Measurements from ENCODE around the gene ELF3.
"Not testable (repeated sequence)": the region's sequence is repeated elsewhere in the genome, so short reads cannot be mapped to it uniquely, and the experiment has no call there.

The ELF3 gene

DNA sequence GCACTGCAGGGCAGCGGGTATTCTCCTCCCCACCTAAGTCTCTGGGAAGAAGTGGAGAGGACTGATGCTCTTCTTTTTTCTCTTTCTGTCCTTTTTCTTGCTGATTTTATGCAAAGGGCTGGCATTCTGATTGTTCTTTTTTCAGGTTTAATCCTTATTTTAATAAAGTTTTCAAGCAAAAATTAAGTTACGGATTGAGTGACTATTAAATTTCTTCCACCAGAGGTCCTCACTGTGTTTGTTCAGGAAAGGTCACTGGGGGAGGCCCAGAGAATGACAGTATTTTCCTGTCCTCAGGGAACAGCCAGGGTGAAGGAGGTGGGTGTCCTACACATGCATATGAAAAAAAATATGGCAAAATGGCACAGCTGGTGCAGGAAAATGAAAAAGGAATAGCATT lies 4.4 kb upstream of the ELF3 start:
- no peak for DNase-seq (ENCODE audit: low read depth, low spot score)
- no peak overlapping the region for H3K4me3 ChIP-seq (ENCODE audit: low read length)

DNA sequence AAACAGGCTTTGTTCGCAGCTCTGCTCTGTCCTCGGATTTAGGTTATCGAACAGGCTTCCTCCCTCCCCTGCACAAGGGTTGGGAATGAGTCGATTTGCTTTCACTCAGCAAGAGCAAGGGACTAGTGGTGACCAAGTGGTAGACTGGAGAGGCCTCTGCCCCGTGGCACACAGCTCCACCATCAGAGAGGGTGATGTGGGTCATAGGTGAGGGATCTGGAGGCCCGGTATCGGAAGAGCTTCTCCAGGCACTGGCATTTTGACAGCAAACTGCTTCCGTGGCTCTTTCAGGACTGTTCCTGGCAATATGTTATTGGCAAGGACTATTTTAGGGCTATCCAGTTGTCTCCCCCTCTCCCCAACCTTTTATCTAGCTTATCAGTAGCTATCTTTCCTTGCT lies 3.1 kb upstream of the ELF3 start:
- no peak for DNase-seq (ENCODE audit: low read depth, low spot score)
- no peak overlapping the region for H3K4me3 ChIP-seq (ENCODE audit: low read length)

DNA sequence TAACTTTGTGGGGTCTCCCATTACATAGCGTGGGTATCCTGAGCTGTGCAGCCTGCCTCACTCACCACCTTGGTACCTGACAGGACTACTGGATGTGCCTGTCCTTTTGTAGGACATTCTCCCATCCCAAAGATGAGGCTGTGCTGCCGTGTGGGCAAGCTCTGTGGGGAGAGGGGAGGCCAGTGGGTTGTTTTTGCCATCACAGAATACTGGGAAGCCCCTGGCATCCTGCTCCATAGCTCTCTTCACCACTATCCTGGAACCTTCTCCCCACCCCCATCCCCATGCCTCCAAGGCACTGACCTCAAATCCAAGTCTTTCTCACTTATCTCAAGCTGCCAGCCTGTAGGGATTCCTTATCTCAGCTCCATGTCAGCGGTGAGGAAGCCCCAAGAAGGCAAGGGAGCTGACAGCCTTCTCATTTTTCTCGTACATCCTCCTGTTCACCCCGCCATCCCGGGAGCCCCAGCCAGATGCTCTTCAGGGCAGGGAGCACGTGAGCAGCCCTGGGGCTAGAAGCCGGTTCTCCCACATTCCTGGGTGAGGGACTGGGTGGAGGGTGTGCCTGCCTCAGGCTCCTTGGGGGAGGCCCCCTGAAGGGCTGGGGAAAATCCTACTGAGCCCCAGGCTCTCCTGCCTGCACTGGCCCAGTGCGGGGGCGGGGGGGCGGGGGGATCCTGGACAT lies 2.4 kb upstream of the ELF3 start:
- no peak overlapping the region for H3K4me3 ChIP-seq (ENCODE audit: low read length)
- no peak for DNase-seq (ENCODE audit: low read depth, low spot score)

DNA sequence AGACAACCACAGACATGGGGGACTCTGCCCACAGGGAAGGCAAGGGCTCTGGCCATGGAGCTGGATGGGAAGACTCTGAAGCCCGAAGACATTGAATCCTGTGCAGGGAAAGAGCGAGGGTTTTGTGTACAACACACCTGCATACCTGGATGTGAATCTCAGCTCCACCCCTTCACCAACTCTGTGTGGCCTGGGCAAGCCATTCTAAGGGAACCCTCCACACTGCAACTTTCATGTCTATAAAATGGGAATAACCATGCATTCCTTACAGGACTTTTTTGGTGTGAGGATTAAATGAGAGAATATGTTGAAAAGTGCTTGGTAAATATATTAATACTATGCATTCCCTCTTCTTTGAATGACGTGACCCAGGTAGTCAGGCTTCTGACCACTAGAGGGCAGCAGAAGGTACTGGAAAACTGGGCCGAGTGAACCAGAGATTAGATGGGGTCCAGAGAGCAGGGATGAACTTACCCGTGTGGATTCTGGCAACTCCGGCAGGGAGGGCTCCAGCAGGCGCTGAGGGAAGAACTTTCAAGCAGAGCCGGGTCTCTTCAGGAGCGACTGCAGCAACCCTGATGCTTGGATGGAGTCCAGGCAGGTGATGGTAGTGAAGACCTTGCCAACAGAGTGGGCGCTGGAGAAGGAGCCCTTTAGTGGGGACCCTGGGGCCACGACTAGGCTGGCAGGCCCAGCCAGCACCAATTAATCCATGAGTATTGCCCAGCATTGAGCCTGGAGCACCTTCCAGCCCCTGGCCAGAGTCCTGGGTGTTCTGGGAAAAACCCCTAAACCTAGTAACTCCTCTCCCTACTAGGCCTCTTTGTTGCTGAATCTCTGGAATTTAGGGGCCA lies 834 bp upstream of the ELF3 start:
- no peak overlapping the region for H3K4me3 ChIP-seq (ENCODE audit: low read length)
- DNase-seq (ENCODE audit: low read depth, low spot score), result peak; percentile 25

DNA sequence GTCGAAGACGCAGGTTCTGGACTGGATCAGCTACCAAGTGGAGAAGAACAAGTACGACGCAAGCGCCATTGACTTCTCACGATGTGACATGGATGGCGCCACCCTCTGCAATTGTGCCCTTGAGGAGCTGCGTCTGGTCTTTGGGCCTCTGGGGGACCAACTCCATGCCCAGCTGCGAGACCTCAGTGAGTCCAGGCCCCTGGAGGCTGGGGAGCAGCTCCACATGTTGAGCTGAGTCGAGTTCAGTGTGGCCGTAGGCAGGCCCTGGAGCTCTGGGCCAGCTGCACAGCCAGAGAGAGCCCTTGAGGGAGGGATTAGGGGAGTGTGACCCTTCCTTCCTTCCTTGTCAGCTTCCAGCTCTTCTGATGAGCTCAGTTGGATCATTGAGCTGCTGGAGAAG lies 1.6 kb downstream of the ELF3 start:
- DNase-seq (ENCODE audit: low read depth, low spot score), result no peak
- no peak overlapping the region for H3K4me3 ChIP-seq (ENCODE audit: low read length)

DNA sequence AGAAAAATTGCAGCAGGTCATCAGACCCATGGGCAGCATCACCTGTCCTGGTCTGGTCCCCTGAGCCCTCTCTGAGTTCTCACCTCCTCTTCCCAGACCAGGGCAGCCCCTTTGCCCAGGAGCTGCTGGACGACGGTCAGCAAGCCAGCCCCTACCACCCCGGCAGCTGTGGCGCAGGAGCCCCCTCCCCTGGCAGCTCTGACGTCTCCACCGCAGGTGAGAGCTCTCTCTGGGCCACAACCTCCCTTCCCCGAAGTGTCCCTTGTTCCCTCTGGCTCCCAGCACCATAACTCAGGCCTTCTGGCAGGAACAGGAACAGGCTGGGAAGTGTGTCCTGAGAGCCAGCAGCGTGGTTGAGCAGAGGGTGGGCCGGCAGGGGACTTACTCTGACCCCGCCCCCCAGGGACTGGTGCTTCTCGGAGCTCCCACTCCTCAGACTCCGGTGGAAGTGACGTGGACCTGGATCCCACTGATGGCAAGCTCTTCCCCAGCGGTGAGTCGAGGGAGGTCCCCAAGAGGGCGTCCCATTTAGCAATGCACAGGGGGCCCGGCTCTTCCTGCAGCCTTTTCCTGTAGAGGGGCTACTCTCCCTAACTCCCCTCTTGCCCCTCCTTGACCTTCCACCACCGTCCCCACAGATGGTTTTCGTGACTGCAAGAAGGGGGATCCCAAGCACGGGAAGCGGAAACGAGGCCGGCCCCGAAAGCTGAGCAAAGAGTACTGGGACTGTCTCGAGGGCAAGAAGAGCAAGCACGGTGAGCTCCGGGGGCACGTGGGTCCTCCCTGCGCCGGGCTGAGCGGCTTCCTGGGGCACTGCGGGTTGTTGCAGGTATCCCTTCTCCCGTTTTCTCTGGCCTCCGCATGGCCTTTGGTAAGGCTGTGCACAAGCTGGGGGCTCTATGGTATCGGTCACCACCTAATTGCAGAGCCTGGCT lies 2.4 kb downstream of the ELF3 start:
- H3K4me3 ChIP-seq (ENCODE audit: low read length), result no peak overlapping the region
- no peak for DNase-seq (ENCODE audit: low read depth, low spot score)

DNA sequence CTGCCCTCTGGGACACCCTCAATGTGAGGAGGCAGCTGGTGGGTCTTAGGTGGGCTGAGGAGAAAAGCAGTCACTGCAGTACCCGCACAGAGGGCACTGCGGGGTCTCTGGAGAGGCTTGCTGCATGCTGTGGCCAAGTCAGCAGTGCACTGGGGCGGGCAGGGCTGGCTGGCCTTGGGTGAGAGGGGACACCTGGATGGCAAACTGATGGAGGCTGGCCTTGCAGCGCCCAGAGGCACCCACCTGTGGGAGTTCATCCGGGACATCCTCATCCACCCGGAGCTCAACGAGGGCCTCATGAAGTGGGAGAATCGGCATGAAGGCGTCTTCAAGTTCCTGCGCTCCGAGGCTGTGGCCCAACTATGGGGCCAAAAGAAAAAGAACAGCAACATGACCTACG lies 3.2 kb downstream of the ELF3 start:
- DNase-seq (ENCODE audit: low read depth, low spot score), result no peak

DNA sequence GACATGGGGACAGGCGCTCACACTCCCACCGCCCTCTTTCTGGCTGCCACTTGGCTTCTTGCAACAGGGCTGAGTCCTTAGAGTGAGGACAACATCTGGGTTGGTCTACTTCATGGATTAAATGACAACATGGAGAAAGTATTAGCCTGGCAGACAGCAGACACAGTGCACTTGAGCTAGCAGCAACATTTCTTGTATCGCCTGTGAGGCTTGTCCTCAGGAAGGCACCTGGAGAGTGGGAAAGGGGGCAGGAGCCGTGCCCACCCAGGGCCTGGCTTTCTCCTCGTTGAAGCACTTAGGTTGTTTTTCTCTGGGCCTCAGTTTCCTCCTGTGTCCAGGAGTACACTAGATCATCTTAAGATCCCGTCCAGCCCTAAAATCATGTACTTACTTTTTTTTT lies 3.7 kb downstream of the ELF3 start:
- H3K4me3 ChIP-seq (ENCODE audit: low read length), result no peak overlapping the region
- DNase-seq (ENCODE audit: low read depth, low spot score), result no peak

More for the DNA sequence above, 3.2 kb downstream of the ELF3 start:
- H3K4me3 ChIP-seq (ENCODE audit: low read length), result no peak overlapping the region

DNA sequence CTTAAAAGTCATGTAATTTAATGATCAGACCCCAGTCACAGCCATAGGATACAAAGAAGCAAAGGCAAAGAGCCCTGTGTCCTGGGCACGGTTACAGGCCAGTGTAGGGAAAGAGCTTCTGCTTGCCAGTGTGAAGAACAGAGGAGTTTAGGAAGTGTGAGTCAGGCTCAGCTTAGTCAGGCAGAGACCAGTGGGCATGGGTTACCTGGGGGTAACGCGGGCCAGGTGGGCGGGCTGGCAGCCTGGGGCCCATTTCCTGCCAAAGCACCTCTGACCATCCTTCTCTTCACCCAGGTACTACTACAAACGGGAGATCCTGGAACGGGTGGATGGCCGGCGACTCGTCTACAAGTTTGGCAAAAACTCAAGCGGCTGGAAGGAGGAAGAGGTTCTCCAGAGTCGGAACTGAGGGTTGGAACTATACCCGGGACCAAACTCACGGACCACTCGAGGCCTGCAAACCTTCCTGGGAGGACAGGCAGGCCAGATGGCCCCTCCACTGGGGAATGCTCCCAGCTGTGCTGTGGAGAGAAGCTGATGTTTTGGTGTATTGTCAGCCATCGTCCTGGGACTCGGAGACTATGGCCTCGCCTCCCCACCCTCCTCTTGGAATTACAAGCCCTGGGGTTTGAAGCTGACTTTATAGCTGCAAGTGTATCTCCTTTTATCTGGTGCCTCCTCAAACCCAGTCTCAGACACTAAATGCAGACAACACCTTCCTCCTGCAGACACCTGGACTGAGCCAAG lies 4.7 kb downstream of the ELF3 start:
- no peak for DNase-seq (ENCODE audit: low read depth, low spot score)
- no peak overlapping the region for H3K4me3 ChIP-seq (ENCODE audit: low read length)

DNA sequence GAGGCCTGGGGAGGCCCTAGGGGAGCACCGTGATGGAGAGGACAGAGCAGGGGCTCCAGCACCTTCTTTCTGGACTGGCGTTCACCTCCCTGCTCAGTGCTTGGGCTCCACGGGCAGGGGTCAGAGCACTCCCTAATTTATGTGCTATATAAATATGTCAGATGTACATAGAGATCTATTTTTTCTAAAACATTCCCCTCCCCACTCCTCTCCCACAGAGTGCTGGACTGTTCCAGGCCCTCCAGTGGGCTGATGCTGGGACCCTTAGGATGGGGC lies 5.2 kb downstream of the ELF3 start:
- DNase-seq (ENCODE audit: low read depth, low spot score), result no peak
- no peak overlapping the region for H3K4me3 ChIP-seq (ENCODE audit: low read length)

DNA sequence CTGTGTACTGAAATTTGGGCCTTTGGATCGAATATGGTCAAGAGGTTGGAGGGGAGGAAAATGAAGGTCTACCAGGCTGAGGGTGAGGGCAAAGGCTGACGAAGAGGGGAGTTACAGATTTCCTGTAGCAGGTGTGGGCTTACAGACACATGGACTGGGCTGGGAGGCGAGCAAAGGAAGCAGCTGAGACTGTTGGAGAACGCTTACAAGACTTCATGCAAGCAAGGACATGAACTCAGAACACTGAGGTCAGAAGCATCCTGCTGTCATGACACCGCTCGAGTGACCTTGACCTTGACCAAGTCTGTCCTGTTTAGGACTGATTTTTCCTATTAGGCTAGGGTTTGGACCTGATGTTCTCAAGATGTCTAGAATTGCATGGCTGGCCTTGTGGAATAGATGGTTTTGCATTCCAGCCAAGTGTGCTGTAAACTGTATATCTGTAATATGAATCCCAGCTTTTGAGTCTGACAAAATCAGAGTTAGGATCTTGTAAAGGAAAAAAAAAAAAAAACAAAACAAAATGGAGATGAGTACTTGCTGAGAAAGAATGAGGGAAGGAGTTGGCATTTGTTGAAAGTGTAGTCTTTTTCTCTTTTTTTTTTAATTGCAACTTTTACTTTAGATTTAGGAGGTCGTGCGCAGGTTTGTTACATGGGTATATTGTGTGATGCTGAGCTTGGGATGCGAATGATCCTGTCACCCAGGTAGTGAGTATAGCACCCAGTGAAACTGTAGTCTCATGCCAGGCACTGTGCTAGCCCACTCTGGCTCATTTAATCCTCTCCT lies 5.8 kb downstream of the ELF3 start:
- no peak for DNase-seq (ENCODE audit: low read depth, low spot score)
- no peak overlapping the region for H3K4me3 ChIP-seq (ENCODE audit: low read length)

DNA sequence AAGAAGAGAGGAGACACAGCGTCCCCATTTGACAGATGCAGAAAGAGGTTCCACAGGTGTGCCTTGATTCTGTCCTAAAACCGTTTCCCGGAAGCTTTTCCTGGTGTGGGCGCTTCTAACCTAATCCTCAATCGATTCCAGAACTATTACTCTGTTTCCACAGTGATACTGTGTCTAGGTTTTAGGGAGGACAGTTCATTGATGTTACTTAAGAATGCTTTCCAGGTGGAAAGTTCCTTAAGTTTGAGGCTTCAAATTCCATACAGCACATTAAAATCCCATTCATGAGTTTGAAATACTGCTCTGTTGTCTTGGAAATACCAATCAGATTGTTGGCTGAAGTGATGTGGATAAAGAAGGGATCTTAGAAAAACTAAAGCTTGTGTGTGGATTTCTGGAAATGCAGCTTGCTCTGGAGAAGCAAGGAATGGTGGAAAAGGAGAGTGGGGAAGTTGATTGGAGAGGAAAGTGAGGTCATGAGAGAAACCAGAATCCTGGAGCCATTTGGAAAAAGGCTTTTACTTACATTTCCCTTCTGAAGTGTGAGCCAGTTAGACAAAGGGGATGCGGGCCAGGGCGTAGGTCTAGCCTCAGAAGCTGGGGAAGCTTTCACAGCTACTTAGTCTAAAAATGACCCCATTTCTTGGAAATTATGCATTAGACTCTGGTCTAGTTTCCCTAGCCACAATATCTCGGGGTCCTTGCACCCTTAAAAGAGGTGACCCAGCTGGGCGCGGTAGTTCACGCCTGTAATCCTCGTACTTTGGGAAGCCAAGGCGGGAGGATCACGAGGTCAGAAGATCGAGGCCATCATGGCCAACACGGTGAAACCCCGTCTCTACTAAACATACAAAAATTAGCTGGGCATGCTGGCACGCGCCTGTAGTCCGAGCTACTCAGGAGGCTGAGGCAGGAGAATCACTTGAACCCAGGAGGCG lies 6.7 kb downstream of the ELF3 start:
- H3K4me3 ChIP-seq (ENCODE audit: low read length), result no peak overlapping the region
- no peak for DNase-seq (ENCODE audit: low read depth, low spot score)

DNA sequence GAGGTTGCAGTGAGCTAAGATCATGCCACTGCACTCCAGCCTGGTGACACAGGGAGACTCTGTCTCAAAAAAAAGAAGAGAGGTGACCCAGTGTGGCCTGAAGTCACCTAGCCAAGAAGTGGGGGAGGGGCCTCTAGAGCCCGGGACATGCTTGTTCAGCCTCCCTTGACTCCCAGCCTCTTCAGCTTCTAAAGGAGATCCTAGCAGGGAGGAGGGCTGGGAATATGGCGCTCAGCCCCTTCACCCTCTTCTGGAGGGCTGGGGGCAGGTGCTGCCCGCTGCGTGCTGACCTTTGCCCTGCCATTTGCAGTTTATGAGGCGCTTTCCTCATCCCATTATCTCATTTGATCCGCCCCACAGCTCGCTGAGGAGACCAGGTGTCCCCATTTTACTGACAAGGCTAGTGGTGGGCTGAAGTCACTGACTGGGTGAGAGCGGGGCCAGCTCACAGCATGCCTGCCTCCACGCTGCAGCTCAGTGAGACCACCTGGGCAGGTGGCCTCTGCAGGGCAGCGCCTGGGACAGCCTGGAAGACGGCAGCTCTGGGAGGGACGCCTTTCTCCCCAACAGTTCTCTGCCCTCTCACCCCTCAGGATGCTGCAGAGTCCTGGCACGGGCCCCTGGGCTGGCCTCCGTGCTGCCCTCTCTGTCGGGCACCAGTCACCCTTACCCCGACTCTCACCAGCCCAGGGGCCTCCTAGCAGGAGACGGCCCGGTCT lies 7.5 kb downstream of the ELF3 start:
- H3K4me3 ChIP-seq (ENCODE audit: low read length), result no peak overlapping the region
- DNase-seq (ENCODE audit: low read depth, low spot score), result no peak

DNA sequence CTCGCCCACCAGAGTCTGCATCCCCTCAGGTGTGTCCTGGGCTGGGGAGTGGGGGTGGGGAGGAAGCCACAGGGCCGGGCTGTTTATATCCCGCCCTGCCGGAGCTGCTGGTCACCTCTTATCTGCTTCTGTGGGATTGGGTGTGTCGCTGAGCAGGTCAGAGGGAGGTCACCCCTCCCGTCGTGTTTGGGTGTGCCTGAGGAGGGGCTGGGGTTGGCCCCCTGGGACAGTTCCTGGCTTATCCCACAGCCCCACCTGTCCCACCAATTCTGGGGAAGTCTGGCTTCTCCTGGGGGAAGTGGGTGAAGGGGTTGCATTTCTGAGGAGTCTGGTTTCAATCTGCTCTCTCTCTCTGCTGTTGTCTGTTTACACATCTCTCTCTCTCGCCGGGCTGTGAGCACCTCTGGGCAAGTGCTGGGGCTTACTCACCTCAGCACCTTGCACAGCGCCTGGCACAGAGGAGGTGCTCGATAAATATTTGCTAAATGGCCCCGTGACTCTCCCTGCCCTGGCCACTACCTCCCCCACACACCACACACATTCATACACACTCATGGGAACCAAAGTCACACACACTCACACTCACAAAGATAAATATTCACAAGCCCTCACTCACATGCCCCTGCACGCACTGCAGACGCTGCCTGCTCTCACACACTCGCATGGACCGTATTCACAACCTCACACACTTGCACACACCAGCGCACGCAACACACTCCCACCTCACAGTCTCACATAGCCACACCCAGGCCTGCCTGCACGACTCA lies 8.3 kb downstream of the ELF3 start:
- no peak for DNase-seq (ENCODE audit: low read depth, low spot score)
- H3K4me3 ChIP-seq (ENCODE audit: low read length), result no peak overlapping the region

DNA sequence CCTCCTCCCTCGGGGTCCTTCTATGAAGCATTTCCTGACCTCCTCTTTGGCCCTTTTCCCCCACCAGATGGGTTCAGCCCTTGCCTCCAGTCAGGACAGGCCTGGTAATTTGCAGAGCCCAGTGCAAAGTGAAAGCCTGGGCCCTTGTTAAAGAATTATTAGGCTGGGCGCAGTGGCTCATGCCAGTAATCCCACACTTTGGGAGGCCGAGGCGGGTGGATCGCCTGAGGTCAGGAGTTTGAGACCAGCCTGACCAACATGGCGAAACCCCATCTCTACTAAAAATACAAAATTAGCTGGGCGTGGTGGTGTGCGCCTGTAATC lies 8.8 kb downstream of the ELF3 start:
- DNase-seq (ENCODE audit: low read depth, low spot score); H3K4me3 ChIP-seq (ENCODE audit: low read length): not testable (repeated sequence)

DNA sequence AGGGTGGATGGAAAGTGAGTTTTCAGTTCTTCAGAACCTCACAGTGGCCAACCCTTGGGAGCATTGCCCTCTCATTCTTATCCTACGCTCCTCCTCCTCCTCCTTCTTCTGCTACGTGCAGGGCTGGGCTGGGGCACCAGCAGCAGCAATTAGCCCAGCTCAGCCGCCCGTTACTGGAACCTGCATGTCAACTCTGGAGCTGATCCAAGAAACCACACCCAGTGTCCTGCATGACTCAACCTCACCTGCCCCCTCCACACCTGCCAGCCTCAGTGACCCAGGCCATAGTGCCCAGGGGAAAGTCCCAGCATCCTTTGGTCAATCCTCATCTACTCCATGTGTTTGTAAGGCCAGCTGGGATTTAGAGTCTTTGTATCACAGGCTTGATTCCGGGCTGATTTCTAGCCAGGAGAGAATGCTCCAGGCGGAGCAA lies 12.6 kb downstream of the ELF3 start:
- H3K4me3 ChIP-seq (ENCODE audit: low read length), result no peak overlapping the region
- no peak for DNase-seq (ENCODE audit: low read depth, low spot score)

Measured in Jurkat, Clone E6-1 (cell line).